Prostate gland (tissue), 2 donors: ENCODE data around the gene GPR4.

Experiments
- POLR2A ChIP-seq: fragments of 450-650 bp; IDR thresholded peaks from one replicate; pipeline ENCODE4 v1.6.1; 2016; ENCODE audit warnings: antibody characterized with exemption, mild to moderate bottlenecking
- POLR2AphosphoS5 ChIP-seq: sonication (generic); formaldehyde crosslinking; IDR thresholded peaks from one replicate; pipeline ENCODE4 v1.6.1; 2017; ENCODE audit warnings: antibody characterized with exemption
- TF ChIP-seq, protein P1 (sequence below), 4 experiments: fragments of 200-600 bp in 2 of 4; fragments of 450-650 bp in 2 of 4; sonication (generic) in 2 of 4; IDR thresholded peaks; 1 replicate in 3 of 4; 2 replicates in 1 of 4; pipeline ENCODE4 v1.5.1; 2016 to 2019; ENCODE audit warnings: antibody characterized with exemption in 4 of 4, mild to moderate bottlenecking in 2 of 4, moderate library complexity in 2 of 4

DNA sequence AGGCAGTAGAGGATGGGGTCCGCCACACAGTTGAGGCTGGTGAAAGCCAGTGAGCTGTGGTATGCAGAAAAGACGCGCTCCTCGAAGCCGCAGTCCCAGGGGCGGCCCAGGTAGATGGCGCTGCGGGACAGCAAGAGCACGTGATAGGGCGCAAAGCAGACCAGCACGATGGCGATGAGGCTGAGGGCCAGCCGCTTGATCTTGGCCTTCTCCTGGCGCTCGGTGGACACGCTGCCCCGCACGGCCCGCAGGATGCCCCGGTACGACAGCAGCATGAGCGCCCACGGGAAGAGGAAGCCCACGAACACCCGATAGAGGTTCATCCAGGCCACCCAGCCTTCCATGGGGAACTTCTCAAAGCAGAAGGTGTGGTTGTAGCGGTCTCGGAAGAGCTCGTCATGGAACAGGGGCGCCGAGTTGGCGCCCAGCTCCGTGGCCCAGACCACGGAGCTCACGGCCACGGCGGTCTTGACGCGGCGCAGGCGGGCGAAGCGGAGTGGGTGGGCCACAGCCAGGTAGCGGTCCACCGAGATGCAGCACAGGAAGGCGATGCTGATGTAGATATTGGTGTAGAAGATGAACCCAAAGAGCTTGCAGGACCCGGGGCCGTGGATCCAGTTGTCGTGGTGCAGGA lies 10.9 kb downstream of the GPR4 start:
- TF ChIP-seq, protein P1, sequence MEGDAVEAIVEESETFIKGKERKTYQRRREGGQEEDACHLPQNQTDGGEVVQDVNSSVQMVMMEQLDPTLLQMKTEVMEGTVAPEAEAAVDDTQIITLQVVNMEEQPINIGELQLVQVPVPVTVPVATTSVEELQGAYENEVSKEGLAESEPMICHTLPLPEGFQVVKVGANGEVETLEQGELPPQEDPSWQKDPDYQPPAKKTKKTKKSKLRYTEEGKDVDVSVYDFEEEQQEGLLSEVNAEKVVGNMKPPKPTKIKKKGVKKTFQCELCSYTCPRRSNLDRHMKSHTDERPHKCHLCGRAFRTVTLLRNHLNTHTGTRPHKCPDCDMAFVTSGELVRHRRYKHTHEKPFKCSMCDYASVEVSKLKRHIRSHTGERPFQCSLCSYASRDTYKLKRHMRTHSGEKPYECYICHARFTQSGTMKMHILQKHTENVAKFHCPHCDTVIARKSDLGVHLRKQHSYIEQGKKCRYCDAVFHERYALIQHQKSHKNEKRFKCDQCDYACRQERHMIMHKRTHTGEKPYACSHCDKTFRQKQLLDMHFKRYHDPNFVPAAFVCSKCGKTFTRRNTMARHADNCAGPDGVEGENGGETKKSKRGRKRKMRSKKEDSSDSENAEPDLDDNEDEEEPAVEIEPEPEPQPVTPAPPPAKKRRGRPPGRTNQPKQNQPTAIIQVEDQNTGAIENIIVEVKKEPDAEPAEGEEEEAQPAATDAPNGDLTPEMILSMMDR (IDR thresholded peaks at IDR 0.05): peak in 3 of 4 experiments; percentile 22 to 63 (median 50)
- TF ChIP-seq POLR2AphosphoS5 (peak; percentile 16), POLR2A (no peak)
